Sciatic nerve (tissue), 2 donors: ENCODE results near the gene DOCK2. TPM values are rescaled to one million over a fixed set of nuclear protein-coding genes. Genes with fewer than 3 reads are reported as not detected.

Experiments used
- ATAC-seq: fragments of 200-7000 bp; cut with Tn5 transposase; one replicate; pipeline ENCODE4 v1.9.1; 2020; ENCODE audit warnings: mild to moderate bottlenecking, moderate library complexity
- DNase-seq: peaks from one replicate; pipeline ENCODE4 v3.0.0-alpha.2; 2020; ENCODE audit warnings: low spot score
- intact Hi-C: fragments of 100-400 bp; cut with DNase I; formaldehyde crosslinking; loops from one replicate; pipeline ENCODE4 v1.14.2; 2022
- total RNA-seq: library from RNA; stranded (reverse); fragmentation: NEBNext Ultra II Directional; extraction: Animal tissue kit (Norgen Biotek cat#: 25700); gene quantifications from one replicate; pipeline ENCODE4 v1.2.1, GENCODE V29; 2021
- donor health status: DM: no; HTN: no; CAD: no.
- donor health status: DM: no; HTN: no; CAD: no.

The DOCK2 gene
- total RNA-seq, 1 donor from 2014 or later, result 32.9 TPM

- no peak for DNase-seq
- no peak for ATAC-seq
- intact Hi-C loops, result no loop called here
These were observed 334.1 kb downstream of the DOCK2 start for GRCh38 chr5:169970911-169971765.

- ATAC-seq, result no peak
- intact Hi-C loops, result no loop called here
These were observed 334.7 kb downstream of the DOCK2 start for GRCh38 chr5:169971780-169972179.

GRCh38 chr5:169973056-169973455, 336.0 kb downstream of the DOCK2 start:
- intact Hi-C loops, result no loop called here
- ATAC-seq, result no peak

More at GRCh38 chr5:169971780-169972179, 334.7 kb downstream of the DOCK2 start:
- DNase-seq, result no peak

GRCh38 chr5:169974121-169974770, 337.2 kb downstream of the DOCK2 start:
- intact Hi-C loops, result no loop called here
- no peak for DNase-seq
- no peak for ATAC-seq

More at GRCh38 chr5:169973056-169973455, 336.0 kb downstream of the DOCK2 start:
- no peak for DNase-seq

GRCh38 chr5:169978714-169979113, 341.6 kb downstream of the DOCK2 start:
- intact Hi-C loops, result no loop called here
- DNase-seq, result no peak
- ATAC-seq, result no peak

- ATAC-seq, result no peak
These were observed 342.8 kb downstream of the DOCK2 start for GRCh38 chr5:169979871-169980270.

GRCh38 chr5:169980418-169981053, 343.5 kb downstream of the DOCK2 start, which contains the start of gene INSYN2B:
Gene INSYN2B, minus strand, starts transcription at chr5:169980495. Its CDS starts 96,597 bp downstream, at chr5:169883898.
- intact Hi-C loops, result no loop called here
- DNase-seq, result peak; percentile 71

More at GRCh38 chr5:169979871-169980270, 342.8 kb downstream of the DOCK2 start:
- DNase-seq, result no peak
- intact Hi-C loops, result no loop called here

GRCh38 chr5:169988206-169988605, 351.1 kb downstream of the DOCK2 start:
- ATAC-seq (no peak), DNase-seq (no peak)
- intact Hi-C loops, result no loop called here

More at GRCh38 chr5:169980418-169981053, 343.5 kb downstream of the DOCK2 start, which contains the start of gene INSYN2B:
- peak; percentile 90 for ATAC-seq

GRCh38 chr5:169988947-169989346, 351.9 kb downstream of the DOCK2 start:
- ATAC-seq (no peak), DNase-seq (no peak)
- intact Hi-C loops, result no loop called here

GRCh38 chr5:169989365-169989764, 352.3 kb downstream of the DOCK2 start:
- DNase-seq (no peak), ATAC-seq (no peak)
- intact Hi-C loops, result no loop called here

GRCh38 chr5:169991115-169991869, 354.2 kb downstream of the DOCK2 start:
- intact Hi-C loops, result no loop called here
- no peak for DNase-seq
- ATAC-seq, result no peak

- intact Hi-C loops, result no loop called here
- DNase-seq, result no peak
- ATAC-seq, result no peak
These were observed 355.9 kb downstream of the DOCK2 start for GRCh38 chr5:169992789-169993484.

GRCh38 chr5:169993485-169993790, 356.4 kb downstream of the DOCK2 start:
- DNase-seq (no peak), ATAC-seq (no peak)
- intact Hi-C loops, result no loop called here

- ATAC-seq (no peak), DNase-seq (no peak)
- intact Hi-C loops, result no loop called here
These were observed 360.7 kb downstream of the DOCK2 start for GRCh38 chr5:169997798-169998197.

- no peak for ATAC-seq
- no peak for DNase-seq
- intact Hi-C loops, result no loop called here
These were observed 362.5 kb downstream of the DOCK2 start for GRCh38 chr5:169999621-170000020.

GRCh38 chr5:170000155-170000554, 363.1 kb downstream of the DOCK2 start:
- intact Hi-C loops, result no loop called here
- DNase-seq (no peak), ATAC-seq (no peak)

- intact Hi-C loops, result no loop called here
- no peak for ATAC-seq
- no peak for DNase-seq
These were observed 368.9 kb downstream of the DOCK2 start for GRCh38 chr5:170006021-170006420.

GRCh38 chr5:170008376-170008775, 371.3 kb downstream of the DOCK2 start:
- DNase-seq (no peak), ATAC-seq (no peak)
- intact Hi-C loops, result no loop called here

- DNase-seq (no peak), ATAC-seq (no peak)
- intact Hi-C loops, result no loop called here
These were observed 373.5 kb downstream of the DOCK2 start for GRCh38 chr5:170010595-170010994.
